ENCODE results near the gene GTF2H2.

DNA sequence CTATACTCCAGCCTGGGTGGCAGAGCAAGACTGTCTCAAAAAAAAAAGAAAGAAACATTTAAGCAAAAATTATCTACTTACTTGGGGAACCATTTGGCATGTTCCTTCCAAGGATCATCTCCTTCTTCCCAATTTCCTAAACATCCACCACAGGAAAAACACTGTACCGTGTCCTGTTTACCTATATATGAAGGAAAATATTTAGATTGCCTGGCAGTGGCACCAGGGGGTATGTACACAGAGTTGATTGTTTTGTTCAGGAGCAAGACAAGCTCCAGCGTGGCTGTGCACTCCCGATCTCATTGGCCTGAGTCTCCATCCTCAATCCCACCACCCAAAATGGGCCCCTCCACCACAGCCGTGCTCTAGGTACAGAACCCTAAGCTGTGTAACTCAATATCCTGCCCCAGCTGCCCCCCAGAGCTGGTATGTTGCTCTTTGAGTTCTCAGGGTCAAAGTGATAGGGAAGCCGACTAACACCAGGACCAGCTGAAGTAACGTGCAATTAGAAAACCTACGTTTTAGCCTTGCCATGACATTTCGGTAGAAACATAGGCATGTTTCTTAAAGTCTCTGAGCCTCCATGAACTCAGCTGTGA, 56.2 kb downstream of the GTF2H2 start:
- TF ChIP-seq, protein P1, sequence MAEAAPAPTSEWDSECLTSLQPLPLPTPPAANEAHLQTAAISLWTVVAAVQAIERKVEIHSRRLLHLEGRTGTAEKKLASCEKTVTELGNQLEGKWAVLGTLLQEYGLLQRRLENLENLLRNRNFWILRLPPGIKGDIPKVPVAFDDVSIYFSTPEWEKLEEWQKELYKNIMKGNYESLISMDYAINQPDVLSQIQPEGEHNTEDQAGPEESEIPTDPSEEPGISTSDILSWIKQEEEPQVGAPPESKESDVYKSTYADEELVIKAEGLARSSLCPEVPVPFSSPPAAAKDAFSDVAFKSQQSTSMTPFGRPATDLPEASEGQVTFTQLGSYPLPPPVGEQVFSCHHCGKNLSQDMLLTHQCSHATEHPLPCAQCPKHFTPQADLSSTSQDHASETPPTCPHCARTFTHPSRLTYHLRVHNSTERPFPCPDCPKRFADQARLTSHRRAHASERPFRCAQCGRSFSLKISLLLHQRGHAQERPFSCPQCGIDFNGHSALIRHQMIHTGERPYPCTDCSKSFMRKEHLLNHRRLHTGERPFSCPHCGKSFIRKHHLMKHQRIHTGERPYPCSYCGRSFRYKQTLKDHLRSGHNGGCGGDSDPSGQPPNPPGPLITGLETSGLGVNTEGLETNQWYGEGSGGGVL (tag by site-specific recombination; IDR thresholded peaks at IDR 0.05): no peak
- no peak for TF ChIP-seq CTCF (tag by site-specific recombination; IDR thresholded peaks at IDR 0.05)
- TF ChIP-seq ZNF48 (tag by site-specific recombination; IDR thresholded peaks at IDR 0.05): no peak
- TF ChIP-seq RBAK (tag by site-specific recombination; IDR thresholded peaks at IDR 0.05): no peak
- no peak for TF ChIP-seq ZNF148 (tag by site-specific recombination; IDR thresholded peaks at IDR 0.05; ENCODE audit: borderline replicate concordance)
- no peak for TF ChIP-seq TCF7L2 (IDR thresholded peaks at IDR 0.05; ENCODE audit: borderline replicate concordance, low read depth, low read length)
- no peak for TF ChIP-seq ZNF274 (IDR thresholded peaks at IDR 0.05; ENCODE audit: low read length)
- no peak for TF ChIP-seq ZNF274 (tag by site-specific recombination; IDR thresholded peaks at IDR 0.05; ENCODE audit: borderline replicate concordance)
- TF ChIP-seq REST (tag by site-specific recombination; IDR thresholded peaks at IDR 0.05): no peak
- TF ChIP-seq, protein P2, sequence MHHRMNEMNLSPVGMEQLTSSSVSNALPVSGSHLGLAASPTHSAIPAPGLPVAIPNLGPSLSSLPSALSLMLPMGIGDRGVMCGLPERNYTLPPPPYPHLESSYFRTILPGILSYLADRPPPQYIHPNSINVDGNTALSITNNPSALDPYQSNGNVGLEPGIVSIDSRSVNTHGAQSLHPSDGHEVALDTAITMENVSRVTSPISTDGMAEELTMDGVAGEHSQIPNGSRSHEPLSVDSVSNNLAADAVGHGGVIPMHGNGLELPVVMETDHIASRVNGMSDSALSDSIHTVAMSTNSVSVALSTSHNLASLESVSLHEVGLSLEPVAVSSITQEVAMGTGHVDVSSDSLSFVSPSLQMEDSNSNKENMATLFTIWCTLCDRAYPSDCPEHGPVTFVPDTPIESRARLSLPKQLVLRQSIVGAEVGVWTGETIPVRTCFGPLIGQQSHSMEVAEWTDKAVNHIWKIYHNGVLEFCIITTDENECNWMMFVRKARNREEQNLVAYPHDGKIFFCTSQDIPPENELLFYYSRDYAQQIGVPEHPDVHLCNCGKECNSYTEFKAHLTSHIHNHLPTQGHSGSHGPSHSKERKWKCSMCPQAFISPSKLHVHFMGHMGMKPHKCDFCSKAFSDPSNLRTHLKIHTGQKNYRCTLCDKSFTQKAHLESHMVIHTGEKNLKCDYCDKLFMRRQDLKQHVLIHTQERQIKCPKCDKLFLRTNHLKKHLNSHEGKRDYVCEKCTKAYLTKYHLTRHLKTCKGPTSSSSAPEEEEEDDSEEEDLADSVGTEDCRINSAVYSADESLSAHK (tag by site-specific recombination; IDR thresholded peaks at IDR 0.05): no peak
- TF ChIP-seq ZNF140 (tag by site-specific recombination; IDR thresholded peaks at IDR 0.05): no peak

All from HEK293 (cell line).